Measurements from ENCODE around the gene ALKBH6. TPM values are rescaled to one million over a fixed set of nuclear protein-coding genes. Genes with fewer than 3 reads are reported as not detected.

ALKBH6 gene
- total and polyA plus RNA-seq, 2 of the 13 experiments (the other 11 are each of a cell fraction or from before 2014, with no cell fraction given): 13.7 to 18.1 TPM

DNA sequence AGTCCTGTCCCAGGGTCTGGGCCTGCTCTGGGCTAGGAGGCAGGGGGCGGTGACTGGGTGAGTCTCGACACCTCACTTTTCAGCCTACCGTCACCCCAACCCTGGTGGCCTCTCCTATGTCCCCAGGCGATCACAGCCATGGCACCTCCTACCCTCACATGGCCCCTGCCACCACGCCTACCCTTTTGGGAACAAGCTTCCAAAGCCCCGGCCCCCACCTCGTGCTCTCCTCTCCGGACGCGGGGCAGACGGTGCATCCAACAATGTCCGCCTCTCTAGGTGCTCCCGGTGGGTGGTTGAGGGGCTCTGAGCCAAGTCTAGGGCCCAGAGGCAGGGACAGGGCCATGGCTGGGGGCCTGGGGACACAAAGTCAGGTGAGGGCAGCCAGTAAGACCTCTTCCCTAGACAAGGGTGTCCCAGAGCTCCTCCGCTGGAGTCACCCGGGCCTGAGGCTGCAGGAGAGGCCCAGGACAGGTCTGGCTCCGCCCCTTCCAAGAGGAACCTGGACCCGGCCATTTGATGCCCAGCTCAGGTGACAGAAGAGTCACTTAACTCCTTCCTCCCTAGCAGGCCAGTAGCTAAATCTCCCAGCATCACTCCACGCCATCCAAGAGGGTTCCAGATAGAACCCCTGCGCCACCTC is 5.6 kb downstream of the ALKBH6 start, which contains the start of gene SYNE4 (continued):
- TF ChIP-seq ZBTB44 (CRISPR knock-in tag; IDR thresholded peaks at IDR 0.05) (no peak), ISX (CRISPR knock-in tag; conservative IDR thresholded peaks at IDR 0.05) (no peak), CREM (IDR thresholded peaks at IDR 0.05) (no peak), CREM (CRISPR knock-in tag; IDR thresholded peaks at IDR 0.05) (no peak), ATAD3A (CRISPR knock-in tag; IDR thresholded peaks at IDR 0.05) (no peak), SAFB2 (CRISPR knock-in tag; IDR thresholded peaks at IDR 0.05; ENCODE audit: borderline replicate concordance, low read depth) (no peak; the same call in 1 of the 2 replicates), ZSCAN22 (CRISPR knock-in tag; IDR thresholded peaks at IDR 0.05) (no peak), SOX5 (CRISPR knock-in tag; IDR thresholded peaks at IDR 0.05; ENCODE audit: borderline replicate concordance) (0 out of 2 replicates have a peak, but pooled peaks have one; percentile 19), RFX1 (IDR thresholded peaks at IDR 0.05) (no peak), RARG (CRISPR knock-in tag; IDR thresholded peaks at IDR 0.05; ENCODE audit: low read depth) (no peak), SP140L (CRISPR knock-in tag; IDR thresholded peaks at IDR 0.05; ENCODE audit: borderline replicate concordance) (no peak), ZNF605 (CRISPR knock-in tag; IDR thresholded peaks at IDR 0.05) (no peak; the same call in 1 of the 2 replicates), ZFP82 (CRISPR knock-in tag; IDR thresholded peaks at IDR 0.05; ENCODE audit: borderline replicate concordance) (no peak), RAD51 (IDR thresholded peaks at IDR 0.05; ENCODE audit: borderline replicate concordance) (no peak), TRAFD1 (CRISPR knock-in tag; IDR thresholded peaks at IDR 0.05; ENCODE audit: borderline replicate concordance) (0 out of 2 replicates have a peak, but pooled peaks have one; percentile 47), MXD3 (CRISPR knock-in tag; IDR thresholded peaks at IDR 0.05) (peak; percentile 64), KDM2A (CRISPR knock-in tag; IDR thresholded peaks at IDR 0.05; ENCODE audit: borderline replicate concordance, low read depth) (peak; percentile 88), MBD4 (IDR thresholded peaks at IDR 0.05; ENCODE audit: borderline replicate concordance, low read length) (no peak), MTF2 (CRISPR knock-in tag; IDR thresholded peaks at IDR 0.05; ENCODE audit: borderline replicate concordance) (no peak), IRF1 (CRISPR knock-in tag; IDR thresholded peaks at IDR 0.05; ENCODE audit: low read depth) (no peak), ZNF552 (CRISPR knock-in tag; IDR thresholded peaks at IDR 0.05; ENCODE audit: borderline replicate concordance) (no peak)
- TF ChIP-seq, protein P1, sequence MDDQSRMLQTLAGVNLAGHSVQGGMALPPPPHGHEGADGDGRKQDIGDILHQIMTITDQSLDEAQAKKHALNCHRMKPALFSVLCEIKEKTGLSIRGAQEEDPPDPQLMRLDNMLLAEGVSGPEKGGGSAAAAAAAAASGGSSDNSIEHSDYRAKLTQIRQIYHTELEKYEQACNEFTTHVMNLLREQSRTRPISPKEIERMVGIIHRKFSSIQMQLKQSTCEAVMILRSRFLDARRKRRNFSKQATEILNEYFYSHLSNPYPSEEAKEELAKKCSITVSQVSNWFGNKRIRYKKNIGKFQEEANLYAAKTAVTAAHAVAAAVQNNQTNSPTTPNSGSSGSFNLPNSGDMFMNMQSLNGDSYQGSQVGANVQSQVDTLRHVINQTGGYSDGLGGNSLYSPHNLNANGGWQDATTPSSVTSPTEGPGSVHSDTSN (CRISPR knock-in tag; IDR thresholded peaks at IDR 0.05; ENCODE audit: borderline replicate concordance): no peak
- TF ChIP-seq, protein P2, sequence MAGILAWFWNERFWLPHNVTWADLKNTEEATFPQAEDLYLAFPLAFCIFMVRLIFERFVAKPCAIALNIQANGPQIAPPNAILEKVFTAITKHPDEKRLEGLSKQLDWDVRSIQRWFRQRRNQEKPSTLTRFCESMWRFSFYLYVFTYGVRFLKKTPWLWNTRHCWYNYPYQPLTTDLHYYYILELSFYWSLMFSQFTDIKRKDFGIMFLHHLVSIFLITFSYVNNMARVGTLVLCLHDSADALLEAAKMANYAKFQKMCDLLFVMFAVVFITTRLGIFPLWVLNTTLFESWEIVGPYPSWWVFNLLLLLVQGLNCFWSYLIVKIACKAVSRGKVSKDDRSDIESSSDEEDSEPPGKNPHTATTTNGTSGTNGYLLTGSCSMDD (CRISPR knock-in tag; IDR thresholded peaks at IDR 0.05): no peak

Measured in HepG2 (cell line).